Brain pericyte (primary cell): ENCODE data around the gene DIO3.
"Not testable (repeated sequence)": the region's sequence is repeated elsewhere in the genome, so short reads cannot be mapped to it uniquely, and the experiment has no call there.

Experiments used
- DNase-seq: peaks from one replicate; pipeline ENCODE4 v3.0.0-alpha.2; 2012; ENCODE audit warnings: low read depth, low spot score

Gene DIO3

DNA sequence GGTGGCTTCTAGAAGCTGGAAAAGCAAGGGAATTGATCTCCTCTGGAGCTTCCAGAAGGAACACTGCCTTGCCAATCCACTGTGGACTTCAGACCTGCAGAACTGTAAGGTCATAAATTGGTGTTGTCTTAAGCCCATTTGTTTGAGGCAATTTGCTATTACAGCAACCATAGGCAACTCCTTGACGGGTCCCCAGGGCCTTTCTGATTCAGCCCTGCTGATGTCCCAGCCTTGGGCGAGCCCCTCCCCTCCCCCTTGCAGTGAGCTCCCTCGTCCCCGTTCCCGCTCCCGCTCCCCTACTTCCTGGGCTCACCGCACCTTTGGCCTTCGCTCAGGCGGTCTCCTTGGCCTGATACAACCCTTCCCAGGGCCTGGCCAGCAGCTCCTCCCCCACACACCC, 18.9 kb upstream of the DIO3 start:
- no peak for DNase-seq

- no peak for DNase-seq
These were observed 17.5 kb upstream of the DIO3 start for GRCh38 chr14:101543814-101544213.

- DNase-seq: no peak
These were observed 16.7 kb upstream of the DIO3 start for GRCh38 chr14:101544550-101544949.

DNA sequence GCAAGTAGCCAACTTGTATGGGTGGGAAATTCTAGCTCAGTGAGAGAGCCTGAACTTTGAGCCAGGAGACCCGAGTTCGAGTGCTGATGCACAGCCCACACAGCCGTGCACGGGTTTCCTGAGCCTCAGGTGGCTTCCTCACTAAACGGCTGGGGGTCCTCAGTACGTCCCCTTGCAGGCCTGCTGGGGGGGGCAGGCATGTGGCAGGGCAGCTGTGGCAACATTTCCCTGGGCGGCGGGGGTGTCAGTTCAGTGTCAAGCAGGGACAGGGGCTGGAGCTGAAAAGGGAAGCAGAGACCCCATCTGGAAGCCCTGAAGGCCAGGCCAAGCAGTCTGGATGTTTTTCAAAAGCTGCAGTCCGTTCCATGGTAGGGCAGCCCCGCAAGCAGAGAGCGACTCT, 14.6 kb upstream of the DIO3 start:
- DNase-seq: no peak

DNA sequence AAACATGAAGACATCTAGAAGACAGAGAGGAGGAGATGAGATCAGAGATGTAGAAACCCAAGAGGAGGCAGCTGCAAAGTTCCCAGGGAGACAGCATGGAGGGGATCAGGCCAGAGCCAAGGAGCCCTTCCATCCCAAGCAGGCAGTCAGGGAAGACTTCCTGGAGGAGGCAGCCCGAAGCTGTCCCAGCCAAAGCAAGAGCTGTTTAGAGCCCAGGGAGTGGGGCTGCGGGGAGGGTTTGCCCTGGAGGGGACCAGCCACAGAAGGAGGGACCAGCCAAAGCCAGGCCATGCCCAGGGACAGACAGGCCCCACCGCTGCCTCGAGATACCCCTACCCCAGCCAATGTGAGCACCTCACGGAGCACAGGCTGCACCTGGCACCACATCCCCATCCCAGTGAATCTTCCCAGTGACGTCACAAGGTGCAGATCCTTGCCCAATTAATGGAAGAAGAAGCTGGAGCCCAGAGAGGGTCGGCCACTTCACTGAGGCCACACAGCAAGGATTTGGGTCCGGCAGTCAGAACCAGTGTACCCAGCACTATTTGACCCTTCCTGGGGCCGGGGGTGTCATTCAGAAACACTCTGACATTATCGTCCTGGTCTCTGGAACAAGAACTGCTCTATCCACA, 14.1 kb upstream of the DIO3 start:
- DNase-seq: no peak

DNA sequence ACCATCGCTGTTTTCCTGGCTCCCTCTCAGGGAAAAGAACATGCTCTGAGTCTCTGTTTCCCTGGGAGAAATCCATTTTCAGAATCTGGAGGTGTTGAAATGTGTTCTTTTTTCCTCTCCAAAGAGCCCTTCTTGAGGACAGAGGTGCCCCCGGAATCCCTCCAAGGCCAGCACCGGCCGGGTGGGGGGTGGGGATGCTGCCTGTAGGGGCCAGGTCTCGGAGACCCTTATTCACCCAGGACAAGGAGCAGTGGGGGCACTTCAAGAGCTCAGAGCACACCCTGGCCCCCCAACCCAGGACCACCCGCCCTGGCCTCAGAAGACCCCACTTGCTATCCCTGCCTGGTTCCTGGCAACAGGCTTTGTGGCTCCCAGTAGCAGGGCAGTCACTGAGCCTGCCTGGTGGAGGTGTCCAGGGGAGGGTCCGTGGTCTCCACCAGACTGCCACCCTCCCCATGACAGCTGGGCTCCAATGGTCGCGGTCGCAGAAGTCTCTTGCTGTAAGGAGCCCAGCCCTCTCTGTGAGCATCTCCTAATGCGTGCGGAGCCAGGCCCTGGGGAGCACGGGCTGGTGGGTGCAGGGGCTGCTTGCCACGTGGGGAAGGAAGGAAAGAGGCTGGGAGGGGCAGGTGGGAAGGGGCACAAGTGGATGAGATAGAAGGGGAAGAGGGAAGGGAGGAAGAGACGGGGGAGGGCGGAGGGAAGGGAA, 13.2 kb upstream of the DIO3 start:
- DNase-seq: no peak

DNA sequence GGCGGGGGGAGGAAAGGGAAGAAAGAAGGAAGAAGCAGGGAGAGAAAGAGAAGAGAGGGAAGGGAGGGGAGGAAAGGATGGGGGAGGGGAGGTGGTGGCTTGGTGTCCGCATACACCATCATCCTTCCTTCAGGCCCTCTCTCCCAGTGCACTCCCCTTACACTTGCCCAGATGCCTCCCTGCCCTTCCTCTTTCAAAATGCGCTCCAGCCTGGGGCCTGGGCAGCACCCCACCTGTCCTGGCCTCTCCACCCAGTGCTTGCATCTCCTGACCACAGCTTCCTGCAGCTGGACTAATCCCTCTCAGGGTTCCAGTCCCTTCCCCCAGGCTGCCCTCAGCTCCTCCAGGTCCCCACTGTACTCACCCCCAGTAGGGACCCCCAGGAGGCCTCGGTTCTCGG, 12.6 kb upstream of the DIO3 start:
- no peak for DNase-seq

GRCh38 chr14:101549154-101549553, 12.1 kb upstream of the DIO3 start:
- DNase-seq: no peak

DNA sequence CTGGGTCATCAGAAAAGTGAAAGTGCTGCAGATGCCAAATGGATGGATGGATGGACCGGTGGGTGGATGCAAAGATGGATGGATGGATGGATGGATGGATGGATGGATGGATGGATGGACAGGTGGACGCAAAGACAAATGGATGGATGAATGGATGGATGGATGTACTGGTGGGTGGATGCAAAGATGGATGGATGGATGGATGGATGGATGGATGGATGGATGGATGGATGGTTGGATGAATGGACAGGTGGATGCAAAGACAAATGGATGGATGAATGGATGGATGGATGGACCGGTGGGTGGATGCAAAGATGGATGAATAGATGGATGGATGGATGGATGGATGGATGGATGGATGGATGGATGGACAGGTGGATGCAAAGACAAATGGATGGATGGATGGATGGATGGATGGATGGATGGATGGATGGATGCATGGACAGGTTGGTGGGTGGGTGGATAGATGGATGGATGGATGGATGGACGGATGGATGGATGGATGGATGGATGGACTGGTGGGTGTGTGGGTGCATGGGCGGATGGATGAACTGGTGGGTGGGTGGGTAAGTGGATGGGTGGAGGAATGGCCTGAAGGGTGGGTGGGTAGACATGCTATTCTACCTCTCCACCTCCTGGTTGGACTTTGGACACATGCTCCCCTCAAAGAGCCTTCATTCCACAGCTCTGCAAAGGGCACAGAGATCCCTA, 10.9 kb upstream of the DIO3 start:
- not testable (repeated sequence) for DNase-seq

- no peak for DNase-seq
These were observed 9.3 kb upstream of the DIO3 start for GRCh38 chr14:101551729-101552595.

DNA sequence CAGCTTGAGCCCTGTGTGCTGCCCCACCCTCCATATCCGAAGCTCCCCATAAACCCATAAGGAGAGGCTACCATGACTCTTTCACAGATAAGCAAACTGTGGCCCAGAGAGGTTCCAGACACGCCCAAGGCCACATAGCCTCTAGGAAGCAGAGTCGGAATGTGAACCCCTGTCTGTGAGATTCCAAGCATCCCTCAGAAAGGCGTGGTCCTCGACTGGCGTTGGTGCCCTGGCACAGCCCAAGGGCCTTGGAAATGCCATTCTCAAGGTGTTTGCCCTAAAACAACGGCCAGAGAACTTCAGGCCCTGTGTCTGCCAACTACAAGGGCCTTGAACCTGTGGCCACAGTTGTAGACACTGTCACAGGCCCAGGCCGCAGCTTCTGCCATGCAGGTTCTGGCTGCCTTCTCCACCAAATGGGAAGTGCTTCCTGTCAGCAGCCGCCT, 8.5 kb upstream of the DIO3 start:
- no peak for DNase-seq

DNA sequence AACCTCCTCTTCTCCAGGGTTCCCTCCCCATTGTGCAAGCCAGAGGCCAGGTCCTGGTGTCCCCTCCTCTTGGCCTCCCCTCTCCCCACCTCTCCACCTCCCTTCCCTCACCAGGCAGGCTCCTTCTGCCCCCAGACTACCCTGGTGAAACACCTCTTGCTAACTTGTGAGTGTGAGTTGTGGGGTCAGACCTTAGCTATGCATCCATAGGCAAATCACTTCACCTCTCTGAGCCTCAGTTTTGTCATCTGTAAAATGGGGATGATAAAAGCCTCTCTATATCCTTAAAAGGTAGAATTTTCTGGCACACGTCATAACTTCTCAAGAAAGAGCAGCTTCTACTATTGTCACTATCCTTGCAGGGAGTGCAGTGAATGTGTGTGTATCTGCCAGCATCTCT, 7.9 kb upstream of the DIO3 start:
- no peak for DNase-seq

GRCh38 chr14:101553931-101554330, 7.4 kb upstream of the DIO3 start:
- no peak for DNase-seq

DNA sequence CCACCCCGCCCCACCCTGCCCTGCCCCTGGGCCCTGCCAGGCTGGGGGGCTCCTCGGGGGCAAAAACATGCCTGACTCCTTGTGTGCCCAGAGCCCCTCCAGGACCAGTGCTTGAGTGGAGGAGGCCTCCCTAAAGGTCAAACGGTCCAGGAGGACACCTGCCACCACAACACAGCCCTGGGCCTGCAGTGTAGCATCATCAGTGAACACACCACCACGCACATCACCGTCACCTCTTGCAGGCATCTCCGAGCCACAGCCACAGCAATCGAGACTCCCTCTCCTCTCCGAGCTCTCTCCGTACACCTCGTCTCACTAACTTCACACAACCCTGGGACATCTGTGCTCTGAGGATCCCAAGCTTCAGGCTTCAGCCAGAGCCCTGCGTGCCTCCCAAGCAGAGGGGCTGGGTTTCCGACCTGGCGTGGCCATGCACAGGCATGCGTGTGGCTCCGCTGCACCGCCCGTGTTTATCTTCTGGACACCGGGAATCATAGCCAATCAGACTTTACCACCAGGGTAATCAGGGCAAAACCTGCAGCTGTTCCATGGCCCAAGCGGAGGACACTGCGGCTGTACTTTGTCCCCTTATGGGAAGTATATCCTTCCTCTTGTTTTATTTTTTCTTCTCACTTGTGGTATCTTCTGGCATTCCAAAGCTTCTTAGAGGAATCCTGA, 6.2 kb upstream of the DIO3 start:
- DNase-seq: no peak

DNA sequence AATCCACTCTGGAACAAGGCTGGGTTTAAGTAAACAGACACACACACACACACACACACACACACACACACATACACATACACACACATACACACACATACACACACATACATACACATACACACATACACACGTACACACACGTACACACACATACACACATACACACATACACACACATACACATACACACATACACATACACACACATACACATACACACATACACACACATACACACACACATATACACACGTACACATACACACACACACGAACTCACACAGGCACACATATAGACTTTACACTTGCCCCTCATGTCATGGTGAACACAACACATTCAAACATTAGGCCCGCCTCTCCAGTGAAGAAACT, 5.6 kb upstream of the DIO3 start:
- DNase-seq: not testable (repeated sequence)

DNA sequence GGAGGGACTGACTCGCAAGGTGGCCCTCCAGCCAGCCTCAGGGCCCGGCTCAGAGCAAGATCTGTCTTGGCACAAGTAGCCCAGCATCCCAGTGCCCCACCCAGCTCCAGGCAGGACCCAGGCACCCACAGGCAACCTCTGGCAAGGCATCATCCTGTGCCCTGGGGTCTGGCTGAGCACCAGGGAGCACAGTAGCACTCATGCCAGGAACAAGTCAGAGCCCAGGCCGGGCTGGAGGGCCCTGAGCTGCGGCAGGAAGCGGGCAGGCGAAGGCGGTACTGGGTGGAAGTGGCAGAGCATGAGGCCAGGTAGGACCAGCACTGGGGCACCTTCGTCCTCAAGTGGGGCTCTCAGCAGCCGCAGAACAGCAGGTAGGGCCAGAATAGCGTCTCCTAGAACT, 5.2 kb upstream of the DIO3 start:
- no peak for DNase-seq

DNA sequence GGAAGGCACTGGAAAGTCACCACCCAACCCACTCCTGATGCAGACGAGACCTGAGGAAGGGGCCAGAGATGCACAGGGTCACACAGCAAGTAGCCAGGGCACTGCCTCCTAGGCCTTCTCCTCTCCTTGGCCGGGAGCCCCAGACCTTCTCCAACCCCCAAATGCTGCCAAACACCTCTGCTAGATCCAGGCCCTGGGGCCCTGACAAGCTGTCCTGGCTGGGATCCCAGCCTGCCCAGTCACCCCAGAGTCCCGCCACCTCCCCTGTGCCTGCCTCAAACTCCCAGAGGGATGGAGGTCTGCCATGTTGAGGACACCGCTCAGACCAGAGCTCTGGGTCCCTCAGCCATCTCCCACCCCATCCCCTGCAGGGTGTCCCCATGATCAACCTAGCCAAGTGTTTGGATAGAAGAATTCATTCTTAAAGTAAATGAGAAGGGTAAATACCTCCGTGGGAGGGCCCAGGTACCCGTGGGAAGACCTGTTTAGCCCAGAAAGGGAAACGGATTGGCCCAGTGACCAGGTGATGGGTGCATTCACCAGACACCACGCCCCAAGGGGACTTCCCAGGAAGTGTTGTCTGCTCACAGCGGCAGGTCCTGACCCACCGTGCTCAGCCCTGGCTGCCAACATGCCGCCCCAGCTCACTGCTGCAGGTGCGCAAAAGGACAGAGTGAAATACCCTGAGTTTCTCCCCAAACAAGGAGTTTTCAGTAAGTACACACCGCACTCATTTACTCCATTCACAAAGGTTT, 4.6 kb upstream of the DIO3 start:
- DNase-seq: no peak

- no peak for DNase-seq
These were observed 4.0 kb upstream of the DIO3 start for GRCh38 chr14:101557321-101557695.

- no peak for DNase-seq
These were observed 3.2 kb upstream of the DIO3 start for GRCh38 chr14:101557811-101558738.
